HepG2 (cell line): ENCODE data around the gene UBAP2. TPM values are rescaled to one million over a fixed set of nuclear protein-coding genes. Genes with fewer than 3 reads are reported as not detected.

Experiments used
- ATAC-seq: fragments of 200-7000 bp; cut with Tn5 transposase; 3 replicates; pipeline ENCODE4 v1.9.1; 2020; ENCODE audit warnings: mild to moderate bottlenecking, moderate library complexity
- BruUV-seq: library from RNA; stranded (reverse); fragments of 400-500 nt; replicated peaks from 2 replicates; lab custom pipeline; 2021; lab: Mats Ljungman, UMichigan
- CTCF ChIA-PET: fragments of 300-600 bp; formaldehyde crosslinking; extraction: SDS; loops from one replicate; lab custom pipeline; 2021; ENCODE audit warnings: low total read pairs, inconsistent platforms, low intra/inter-chr PET ratio; lab: Yijun Ruan, JAX
- POLR2A ChIA-PET: fragments of 350-600 bp; sonication (Branson Sonifier 250); formaldehyde crosslinking; loops from one replicate; lab custom pipeline; 2020; ENCODE audit warnings: antibody characterized with exemption, inconsistent platforms; lab: Yijun Ruan, JAX
- DNase-seq: peaks from one replicate; pipeline ENCODE4 v3.0.0-alpha.2; 2015; ENCODE audit warnings: low spot score
- FAIRE-seq: peaks from 3 replicates; lab custom pipeline; 2011; peaks lifted over from hg19 to GRCh38; lab: Jason Lieb, UNC
- H2AFZ ChIP-seq: one replicate; pipeline ENCODE4 v1.6.1; 2011; ENCODE audit warnings: low read length, inconsistent platforms
- H3K27ac ChIP-seq: fragments of 300-600 bp; 3 replicates; pipeline ENCODE4 v1.8.0; 2011; ENCODE audit warnings: mixed run types, mild to moderate bottlenecking, mixed read lengths, low read length, inconsistent platforms; ENCODE audit not compliant: insufficient read depth; ENCODE audit errors: extremely low read length
- H3K27me3 ChIP-seq, 2 experiments: fragments of 200-600 bp in 1 of 2; 2 replicates in 1 of 2; 3 replicates in 1 of 2; pipeline versions ENCODE4 v1.6.0 to v1.8.0; 2011; ENCODE audit warnings: low read length in 2 of 2, mild to moderate bottlenecking in 2 of 2, moderate library complexity in 2 of 2, inconsistent platforms in 1 of 2; ENCODE audit not compliant: insufficient read depth in 2 of 2, control insufficient read depth in 1 of 2
- H3K36me3 ChIP-seq, 2 experiments: fragments of 200-600 bp in 1 of 2; replicated peaks in 1 of 2; 2 replicates in 1 of 2; 3 replicates in 1 of 2; pipeline versions ENCODE4 v1.5.1 to v1.8.0; 2011; ENCODE audit warnings: low read length in 2 of 2, inconsistent platforms in 1 of 2; ENCODE audit not compliant: insufficient read depth in 2 of 2, control insufficient read depth in 1 of 2
- H3K4me1 ChIP-seq: 2 replicates; pipeline ENCODE4 v1.5.1; 2012; ENCODE audit warnings: low read length, inconsistent platforms; ENCODE audit not compliant: insufficient read depth
- H3K4me2 ChIP-seq: 2 replicates; pipeline ENCODE4 v1.6.0; 2011; ENCODE audit warnings: low read depth, low read length, inconsistent platforms
- H3K4me3 ChIP-seq, 3 experiments: fragments of 200-600 bp in 1 of 3; sonication (generic), shearing (Covaris generic) in 1 of 3; replicated peaks in 1 of 3; 2 replicates each; pipeline ENCODE4 v1.5.1; 2011 to 2016; ENCODE audit warnings: low read length in 3 of 3, inconsistent platforms in 2 of 3, low read depth in 2 of 3, mild to moderate bottlenecking in 2 of 3, control low read depth in 1 of 3, mixed read lengths in 1 of 3; ENCODE audit not compliant: insufficient read depth in 1 of 3
- H3K79me2 ChIP-seq: one replicate; pipeline ENCODE4 v1.6.1; 2011; ENCODE audit warnings: low read length, inconsistent platforms; ENCODE audit not compliant: insufficient read depth
- H3K9ac ChIP-seq: 2 replicates; pipeline ENCODE4 v1.6.0; 2011; ENCODE audit warnings: mild to moderate bottlenecking, low read depth, low read length, inconsistent platforms; ENCODE audit not compliant: insufficient read depth
- H3K9me3 ChIP-seq: 2 replicates; pipeline ENCODE4 v1.5.1; 2012; ENCODE audit warnings: mild to moderate bottlenecking, low read length
- H4K20me1 ChIP-seq: 2 replicates; pipeline ENCODE4 v1.6.0; 2011; ENCODE audit warnings: inconsistent platforms, mild to moderate bottlenecking, low read length, moderate library complexity; ENCODE audit not compliant: insufficient read depth
- ATF7 ChIP-seq, 2 experiments: fragments of 450-650 bp in 1 of 2; sonication (generic) in 1 of 2; formaldehyde crosslinking in 1 of 2; IDR thresholded peaks; 2 replicates each; pipeline versions ENCODE4 v1.4.0 to v1.6.1; 2016 to 2020; ENCODE audit warnings: antibody characterized with exemption in 1 of 2, mild to moderate bottlenecking in 1 of 2, missing genetic modification reagents in 1 of 2
- ATRX ChIP-seq: sonication (generic); formaldehyde crosslinking; IDR thresholded peaks from 2 replicates; pipeline ENCODE4 v1.4.0; 2020; ENCODE audit warnings: missing genetic modification reagents, borderline replicate concordance
- CEBPG ChIP-seq: IDR thresholded peaks from 2 replicates; pipeline ENCODE4 v1.6.1; 2016
- ELF4 ChIP-seq: sonication (generic); formaldehyde crosslinking; IDR thresholded peaks from 2 replicates; pipeline ENCODE4 v1.5.0; 2020; ENCODE audit warnings: missing genetic modification reagents, mild to moderate bottlenecking, moderate library complexity, borderline replicate concordance
- ETV5 ChIP-seq: IDR thresholded peaks from 2 replicates; pipeline ENCODE4 v1.6.1; 2018; ENCODE audit warnings: missing biosample characterization, missing genetic modification reagents, inconsistent platforms, borderline replicate concordance
- HDAC2 ChIP-seq: sonication (generic); formaldehyde crosslinking; IDR thresholded peaks from 2 replicates; pipeline ENCODE4 v1.4.0; 2020; ENCODE audit warnings: missing genetic modification reagents
- HNRNPLL ChIP-seq: fragments of 200-400 bp; formaldehyde crosslinking; IDR thresholded peaks from 2 replicates; pipeline ENCODE4 v1.6.1; 2017; ENCODE audit warnings: mild to moderate bottlenecking, low read depth, low read length; ENCODE audit not compliant: poor library complexity, severe bottlenecking
- ISX ChIP-seq: sonication (generic); formaldehyde crosslinking; conservative IDR thresholded peaks from 2 replicates; pipeline ENCODE4 v1.5.0; 2020; ENCODE audit warnings: missing genetic modification reagents
- TGIF2 ChIP-seq: IDR thresholded peaks from 2 replicates; pipeline ENCODE4 v1.6.1; 2016; ENCODE audit warnings: control low read depth, missing compliant biosample characterization
- ZBTB21 ChIP-seq: sonication (generic); formaldehyde crosslinking; IDR thresholded peaks from 2 replicates; pipeline ENCODE4 v1.4.0; 2020; ENCODE audit warnings: missing genetic modification reagents
- ZNF18 ChIP-seq: sonication (generic); formaldehyde crosslinking; IDR thresholded peaks from 2 replicates; pipeline ENCODE4 v1.8.0; 2022; ENCODE audit warnings: mild to moderate bottlenecking, missing genetic modification reagents; ENCODE audit not compliant: insufficient replicate concordance
- ZNF253 ChIP-seq: sonication (generic); formaldehyde crosslinking; IDR thresholded peaks from 2 replicates; pipeline ENCODE4 v1.8.0; 2022; ENCODE audit warnings: mild to moderate bottlenecking, missing genetic modification reagents, borderline replicate concordance
- ZNF33B ChIP-seq: sonication (generic); formaldehyde crosslinking; IDR thresholded peaks from 2 replicates; pipeline ENCODE4 v1.5.1; 2020; ENCODE audit warnings: mild to moderate bottlenecking, missing genetic modification reagents
- ZNF83 ChIP-seq: sonication (generic); formaldehyde crosslinking; IDR thresholded peaks from 2 replicates; pipeline ENCODE4 v1.4.0; 2020; ENCODE audit warnings: missing genetic modification reagents, mild to moderate bottlenecking, borderline replicate concordance
- WGBS: methylation state at CpG from one replicate; pipeline ENCODE4 v1.1.6; 2017; ENCODE audit warnings: low lambda C conversion rate; 5-methylcytosine and 5-hydroxymethylcytosine counted together
- in situ Hi-C: cut with HindIII; loops from 2 replicates; pipeline ENCODE4 v1.10.0; 2017; ENCODE audit warnings: low pct_unique_long_range_greater_than_20kb; ENCODE audit not compliant: extremely low pct_ligation_motif_present
- intact Hi-C: fragments of 100-400 bp; cut with micrococcal nuclease; formaldehyde crosslinking; loops from one replicate; pipeline ENCODE4 v1.10.0; 2022; ENCODE audit not compliant: unreplicated experiment
- polyA plus RNA-seq, 8 experiments: library from polyadenylated mRNA; depleted of rRNA in 3 of 8; stranded (reverse) in 7 of 8; unstranded in 1 of 8; fragments of >200 nt; fragmentation: Illumina TruSeq in 4 of 8; extraction: Trizol in 4 of 8; gene quantifications; 2 replicates each; pipeline versions ENCODE4 v1.2.1 to v1.2.3, GENCODE V29; 2011 to 2016; ENCODE audit warnings: low read depth in 4 of 8, missing spikeins in 1 of 8, mixed read lengths in 1 of 8; ENCODE audit not compliant: insufficient read depth in 1 of 8
- total RNA-seq, 5 experiments: library from RNA; depleted of rRNA; stranded (reverse); fragments of >200 nt; fragmentation: Illumina TruSeq; extraction: Trizol; gene quantifications; 2 replicates each; pipeline ENCODE4 v1.2.3, GENCODE V29; 2016; ENCODE audit warnings: low read depth in 1 of 5
- TF ChIP-seq, protein P1 (sequence below): sonication (generic); formaldehyde crosslinking; IDR thresholded peaks from 2 replicates; pipeline ENCODE4 v1.8.0; 2023; ENCODE audit warnings: mild to moderate bottlenecking, missing genetic modification reagents
- TF ChIP-seq, protein P2 (sequence below): IDR thresholded peaks from 2 replicates; pipeline ENCODE4 v1.6.1; 2016; ENCODE audit warnings: low read depth, borderline replicate concordance
- TF ChIP-seq, protein P3 (sequence below): sonication (generic); formaldehyde crosslinking; IDR thresholded peaks from 2 replicates; pipeline ENCODE4 v1.4.0; 2020; ENCODE audit warnings: low read depth, missing genetic modification reagents

The UBAP2 gene
- total and polyA plus RNA-seq, 2 of the 13 experiments (the other 11 are each of a cell fraction or from before 2014, with no cell fraction given), result 19.0 to 22.0 TPM

DNA sequence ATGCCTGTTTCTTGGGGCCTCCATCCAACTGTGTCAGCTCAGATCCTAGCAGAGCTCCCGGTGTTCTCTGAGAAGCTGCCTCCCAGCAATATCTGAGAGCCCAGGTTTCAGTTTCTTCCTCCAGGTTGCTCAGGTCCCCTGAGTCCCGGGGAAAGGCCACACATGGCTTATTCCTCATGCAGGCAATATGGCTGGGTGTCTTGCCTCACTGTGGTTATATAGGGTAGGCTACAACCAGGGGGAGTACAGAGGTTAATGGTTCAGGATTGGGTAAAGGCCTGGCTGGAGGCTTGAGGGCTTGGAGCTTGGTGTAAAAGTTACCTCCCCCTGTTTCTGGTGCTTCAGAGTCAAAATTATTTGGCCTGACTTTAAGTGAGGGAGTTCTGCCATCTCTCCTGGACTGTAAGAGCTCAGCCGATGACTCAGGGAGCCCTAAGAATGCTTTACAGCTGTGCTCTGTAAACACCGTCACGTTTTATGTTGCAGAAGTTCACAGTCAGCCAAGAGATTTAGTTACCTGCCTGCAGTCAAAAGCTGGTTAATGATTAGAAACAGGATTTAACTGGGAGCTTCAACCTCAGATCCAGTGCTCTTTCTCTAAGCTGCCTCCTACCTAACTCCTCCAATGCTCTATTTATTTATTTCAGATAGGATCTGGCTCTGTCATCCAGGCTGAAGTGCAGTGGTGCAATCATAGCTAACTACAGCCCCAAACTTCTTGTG is 24.3 kb upstream of the UBAP2 start:
- H2AFZ ChIP-seq, result peak overlapping the region; percentile 58
- ChIA-PET POLR2A (interaction anchor here (0.7 to 3.0 kb wide), 16 partner anchors 13 to 260 kb away, joined by 3 to 63 read pairs (median 4); partner anchors contain the start of genes DCAF12, UBAP1 and UBAP2), CTCF (no interaction called here)
- intact Hi-C loops (loop anchor here (5.0 kb wide), 1 partner anchor 131 kb away; no protein-coding TSS in a partner anchor), in situ Hi-C loops (no loop called here)
- H3K9ac ChIP-seq, result peak overlapping the region; percentile 48
- peak overlapping the region; percentile 69 for H3K27ac ChIP-seq
- peak; percentile 94 for DNase-seq
- H3K9me3 ChIP-seq, result no peaks in the 10 kb centered on the region
- WGBS, result 0% methylated on average over 2 of the region's 5 CpGs
- peak overlapping the region; percentile 87 for H3K4me2 ChIP-seq
- no peaks in the 10 kb centered on the region for H3K27me3 ChIP-seq
- H3K36me3 ChIP-seq, result no peaks in the 10 kb centered on the region
- H3K4me1 ChIP-seq, result peaks cover 49% of the 10 kb centered on the region
- peak; percentile 89 for ATAC-seq
- no peaks in the 10 kb centered on the region for H3K79me2 ChIP-seq
- BruUV-seq, result no TSS peak
- FAIRE-seq, result peak; percentile 95
- H4K20me1 ChIP-seq, result no peaks in the 10 kb centered on the region
- peak overlapping the region; percentile 17 to 57 (median 18); a peak in 5 of 6 replicates for H3K4me3 ChIP-seq
- TF ChIP-seq, protein P1, sequence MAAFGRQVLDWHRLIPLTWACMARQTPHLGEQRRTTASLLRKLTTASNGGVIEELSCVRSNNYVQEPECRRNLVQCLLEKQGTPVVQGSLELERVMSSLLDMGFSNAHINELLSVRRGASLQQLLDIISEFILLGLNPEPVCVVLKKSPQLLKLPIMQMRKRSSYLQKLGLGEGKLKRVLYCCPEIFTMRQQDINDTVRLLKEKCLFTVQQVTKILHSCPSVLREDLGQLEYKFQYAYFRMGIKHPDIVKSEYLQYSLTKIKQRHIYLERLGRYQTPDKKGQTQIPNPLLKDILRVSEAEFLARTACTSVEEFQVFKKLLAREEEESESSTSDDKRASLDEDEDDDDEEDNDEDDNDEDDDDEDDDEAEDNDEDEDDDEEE (CRISPR knock-in tag), result 0 out of 2 replicates have a peak, but pooled peaks have one; percentile 37
- no peak for TF ChIP-seq ZNF253
- TF ChIP-seq ATRX (CRISPR knock-in tag), result no peak
- TF ChIP-seq ZNF18 (CRISPR knock-in tag), result no peak
- no peak for TF ChIP-seq ATF7 (IDR thresholded peaks at IDR 0.05)
- TF ChIP-seq ATF7 (CRISPR knock-in tag; IDR thresholded peaks at IDR 0.05), result no peak
- peak; percentile 50 for TF ChIP-seq CEBPG (CRISPR knock-in tag)
- no peak; the same call in 1 of the 2 replicates for TF ChIP-seq ETV5 (CRISPR knock-in tag)
- TF ChIP-seq ZNF83 (CRISPR knock-in tag), result no peak
- 0 out of 2 replicates have a peak, but pooled peaks have one; percentile 65 for TF ChIP-seq ZNF33B (CRISPR knock-in tag)
- TF ChIP-seq, protein P2, sequence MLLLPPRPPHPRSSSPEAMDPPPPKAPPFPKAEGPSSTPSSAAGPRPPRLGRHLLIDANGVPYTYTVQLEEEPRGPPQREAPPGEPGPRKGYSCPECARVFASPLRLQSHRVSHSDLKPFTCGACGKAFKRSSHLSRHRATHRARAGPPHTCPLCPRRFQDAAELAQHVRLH (CRISPR knock-in tag), result no peak
- TF ChIP-seq, protein P3, sequence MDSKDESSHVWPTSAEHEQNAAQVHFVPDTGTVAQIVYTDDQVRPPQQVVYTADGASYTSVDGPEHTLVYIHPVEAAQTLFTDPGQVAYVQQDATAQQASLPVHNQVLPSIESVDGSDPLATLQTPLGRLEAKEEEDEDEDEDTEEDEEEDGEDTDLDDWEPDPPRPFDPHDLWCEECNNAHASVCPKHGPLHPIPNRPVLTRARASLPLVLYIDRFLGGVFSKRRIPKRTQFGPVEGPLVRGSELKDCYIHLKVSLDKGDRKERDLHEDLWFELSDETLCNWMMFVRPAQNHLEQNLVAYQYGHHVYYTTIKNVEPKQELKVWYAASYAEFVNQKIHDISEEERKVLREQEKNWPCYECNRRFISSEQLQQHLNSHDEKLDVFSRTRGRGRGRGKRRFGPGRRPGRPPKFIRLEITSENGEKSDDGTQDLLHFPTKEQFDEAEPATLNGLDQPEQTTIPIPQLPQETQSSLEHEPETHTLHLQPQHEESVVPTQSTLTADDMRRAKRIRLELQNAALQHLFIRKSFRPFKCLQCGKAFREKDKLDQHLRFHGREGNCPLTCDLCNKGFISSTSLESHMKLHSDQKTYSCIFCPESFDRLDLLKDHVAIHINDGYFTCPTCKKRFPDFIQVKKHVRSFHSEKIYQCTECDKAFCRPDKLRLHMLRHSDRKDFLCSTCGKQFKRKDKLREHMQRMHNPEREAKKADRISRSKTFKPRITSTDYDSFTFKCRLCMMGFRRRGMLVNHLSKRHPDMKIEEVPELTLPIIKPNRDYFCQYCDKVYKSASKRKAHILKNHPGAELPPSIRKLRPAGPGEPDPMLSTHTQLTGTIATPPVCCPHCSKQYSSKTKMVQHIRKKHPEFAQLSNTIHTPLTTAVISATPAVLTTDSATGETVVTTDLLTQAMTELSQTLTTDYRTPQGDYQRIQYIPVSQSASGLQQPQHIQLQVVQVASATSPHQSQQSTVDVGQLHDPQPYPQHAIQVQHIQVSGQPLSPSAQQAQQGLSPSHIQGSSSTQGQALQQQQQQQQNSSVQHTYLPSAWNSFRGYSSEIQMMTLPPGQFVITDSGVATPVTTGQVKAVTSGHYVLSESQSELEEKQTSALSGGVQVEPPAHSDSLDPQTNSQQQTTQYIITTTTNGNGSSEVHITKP (CRISPR knock-in tag), result no peak
- TF ChIP-seq ISX (CRISPR knock-in tag), result no peak
- no peak for TF ChIP-seq TGIF2 (CRISPR knock-in tag)
- TF ChIP-seq HDAC2 (CRISPR knock-in tag), result peak; percentile 59; the same call in 1 of the 2 replicates
- no peak for TF ChIP-seq ELF4
- no peak for TF ChIP-seq HNRNPLL
- no peak for TF ChIP-seq ZBTB21 (CRISPR knock-in tag)
